Measurements from ENCODE around the gene RIMS4. TPM values are rescaled to one million over a fixed set of nuclear protein-coding genes. Genes with fewer than 3 reads are reported as not detected.

Gene RIMS4
- total and polyA plus RNA-seq, 9 donors = 0.95 to 17.2 (median 3.4) TPM

GRCh38 chr20:44800391-44801046 is 9.8 kb downstream of the RIMS4 start:
- no peak for DNase-seq
- H3K36me3 ChIP-seq = no peaks in the 10 kb centered on the region
- WGBS, 3 donors = 87 to 89% (median 87%) methylated on average over 8 of the region's 8 CpGs
- H3K4me3 ChIP-seq = no peak overlapping the region
- no peak overlapping the region for H3K27ac ChIP-seq
- H3K9me3 ChIP-seq = no peaks in the 10 kb centered on the region
- no peaks in the 10 kb centered on the region for H3K27me3 ChIP-seq
- peaks cover 2% of the 10 kb centered on the region for H3K4me1 ChIP-seq (ENCODE audit: insufficient read depth)
- TF ChIP-seq CTCF (IDR thresholded peaks at IDR 0.05) (no peak), POLR2A (IDR thresholded peaks at IDR 0.05) (no peak), EP300 (IDR thresholded peaks at IDR 0.05) (no peak)
- intact Hi-C loops (cut with DNase I) = no loop called here

- intact Hi-C loops (cut with DNase I) = no loop called here
- Histone ChIP-seq H3K27ac (no peak overlapping the region), H3K4me3 (no peak overlapping the region), H3K4me1 (ENCODE audit: insufficient read depth) (no peaks in the 10 kb centered on the region), H3K27me3 (no peaks in the 10 kb centered on the region), H3K9me3 (no peaks in the 10 kb centered on the region), H3K36me3 (no peaks in the 10 kb centered on the region)
- TF ChIP-seq POLR2A (IDR thresholded peaks at IDR 0.05) = no peak
- no peak for TF ChIP-seq CTCF (IDR thresholded peaks at IDR 0.05)
- no peak for TF ChIP-seq EP300 (IDR thresholded peaks at IDR 0.05)
- 93 to 94% (median 94%) methylated on average over 5 of the region's 5 CpGs for WGBS, 3 donors
- DNase-seq = no peak
Measured at GRCh38 chr20:44799691-44800090, 10.7 kb downstream of the RIMS4 start.

- Histone ChIP-seq H3K9me3 (no peaks in the 10 kb centered on the region), H3K4me3 (no peak overlapping the region), H3K27me3 (no peaks in the 10 kb centered on the region), H3K4me1 (ENCODE audit: insufficient read depth) (no peaks in the 10 kb centered on the region), H3K36me3 (no peaks in the 10 kb centered on the region), H3K27ac (no peak overlapping the region)
- intact Hi-C loops (cut with DNase I) = no loop called here
- no peak for TF ChIP-seq EP300 (IDR thresholded peaks at IDR 0.05)
- TF ChIP-seq CTCF (IDR thresholded peaks at IDR 0.05) = no peak
- TF ChIP-seq POLR2A (IDR thresholded peaks at IDR 0.05) = no peak
- 87 to 89% (median 89%) methylated on average over 3 of the region's 3 CpGs for WGBS, 3 donors
- DNase-seq = no peak
Measured at GRCh38 chr20:44796758-44797457, 13.4 kb downstream of the RIMS4 start.

- Histone ChIP-seq H3K27me3 (no peaks in the 10 kb centered on the region), H3K9me3 (no peaks in the 10 kb centered on the region), H3K4me1 (ENCODE audit: insufficient read depth) (no peaks in the 10 kb centered on the region), H3K27ac (no peak overlapping the region), H3K36me3 (no peaks in the 10 kb centered on the region), H3K4me3 (no peak overlapping the region)
- intact Hi-C loops (cut with DNase I) = no loop called here
- no peak for TF ChIP-seq EP300 (IDR thresholded peaks at IDR 0.05)
- DNase-seq = no peak
Measured at GRCh38 chr20:44796311-44796710, 14.0 kb downstream of the RIMS4 start.

- Histone ChIP-seq H3K4me1 (ENCODE audit: insufficient read depth) (no peaks in the 10 kb centered on the region), H3K27me3 (no peaks in the 10 kb centered on the region), H3K4me3 (no peak overlapping the region), H3K27ac (no peak overlapping the region), H3K36me3 (no peaks in the 10 kb centered on the region), H3K9me3 (no peaks in the 10 kb centered on the region)
- intact Hi-C loops (cut with DNase I) = no loop called here
- DNase-seq = no peak
- 46 to 58% (median 58%) methylated on average over 4 of the region's 4 CpGs for WGBS, 3 donors
- TF ChIP-seq POLR2A (IDR thresholded peaks at IDR 0.05) = no peak
- no peak for TF ChIP-seq EP300 (IDR thresholded peaks at IDR 0.05)
- no peak for TF ChIP-seq CTCF (IDR thresholded peaks at IDR 0.05)
Measured at GRCh38 chr20:44795836-44796235, 14.5 kb downstream of the RIMS4 start.

Data from ovary (tissue), 9 donors.